CD4-positive, alpha-beta T cell treated with Interleukin-2 at 100 ng/mL for 4 hours (primary cell): ENCODE measurements around the gene NPR3.

Experiments
- DNase-seq: peaks from one replicate; pipeline ENCODE4 v3.0.0-alpha.2; 2020; ENCODE audit warnings: low spot score

NPR3 gene, protein sequence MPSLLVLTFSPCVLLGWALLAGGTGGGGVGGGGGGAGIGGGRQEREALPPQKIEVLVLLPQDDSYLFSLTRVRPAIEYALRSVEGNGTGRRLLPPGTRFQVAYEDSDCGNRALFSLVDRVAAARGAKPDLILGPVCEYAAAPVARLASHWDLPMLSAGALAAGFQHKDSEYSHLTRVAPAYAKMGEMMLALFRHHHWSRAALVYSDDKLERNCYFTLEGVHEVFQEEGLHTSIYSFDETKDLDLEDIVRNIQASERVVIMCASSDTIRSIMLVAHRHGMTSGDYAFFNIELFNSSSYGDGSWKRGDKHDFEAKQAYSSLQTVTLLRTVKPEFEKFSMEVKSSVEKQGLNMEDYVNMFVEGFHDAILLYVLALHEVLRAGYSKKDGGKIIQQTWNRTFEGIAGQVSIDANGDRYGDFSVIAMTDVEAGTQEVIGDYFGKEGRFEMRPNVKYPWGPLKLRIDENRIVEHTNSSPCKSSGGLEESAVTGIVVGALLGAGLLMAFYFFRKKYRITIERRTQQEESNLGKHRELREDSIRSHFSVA

GRCh38 chr5:32710550-32711361, at the start of gene NPR3:
NPR3 (plus strand) TSS chr5:32711321; CDS start chr5:32711777, 456 bp downstream.
- DNase-seq, result no peak

DNA sequence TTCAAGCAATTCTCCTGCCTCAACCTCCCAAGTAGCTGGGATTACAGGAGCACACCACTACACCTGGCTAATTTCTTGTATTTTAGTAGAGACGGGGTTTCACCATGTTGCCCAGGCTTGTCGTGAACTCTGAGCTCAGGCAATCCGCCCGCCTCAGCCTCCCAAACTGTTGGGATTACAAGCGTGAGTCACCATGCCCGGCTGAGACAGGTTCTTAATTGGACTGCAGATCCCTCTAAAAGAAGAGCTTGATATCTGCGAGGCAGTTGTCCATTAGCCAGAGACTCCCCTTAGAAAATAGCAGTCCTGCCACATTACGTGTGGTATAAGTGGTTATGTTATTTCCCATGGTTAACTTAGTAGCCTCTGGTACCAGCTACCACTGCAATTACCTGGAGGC, 46.6 kb upstream of the NPR3 start:
- no peak for DNase-seq

DNA sequence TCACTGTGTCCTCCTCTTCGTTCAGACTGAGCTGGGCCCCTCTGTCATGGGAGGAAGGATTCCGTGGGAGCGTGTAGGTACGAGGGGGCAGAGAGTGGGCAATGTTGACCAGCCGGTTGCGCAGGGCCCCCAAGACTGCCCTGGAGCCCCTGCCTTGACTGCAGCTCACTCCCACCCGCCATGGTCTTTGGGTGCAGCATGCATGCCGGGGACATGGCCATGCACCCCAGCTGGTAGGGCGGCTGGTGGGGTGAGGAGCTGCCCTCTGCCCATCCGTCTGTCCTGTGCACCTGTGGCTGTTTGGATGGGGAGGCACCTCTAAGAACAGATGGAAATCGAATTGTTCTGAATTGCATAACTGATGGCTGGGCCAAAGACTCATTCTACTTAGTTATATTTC, 42.6 kb upstream of the NPR3 start:
- no peak for DNase-seq

GRCh38 chr5:32673272-32673671, 37.8 kb upstream of the NPR3 start:
- DNase-seq, result no peak

DNA sequence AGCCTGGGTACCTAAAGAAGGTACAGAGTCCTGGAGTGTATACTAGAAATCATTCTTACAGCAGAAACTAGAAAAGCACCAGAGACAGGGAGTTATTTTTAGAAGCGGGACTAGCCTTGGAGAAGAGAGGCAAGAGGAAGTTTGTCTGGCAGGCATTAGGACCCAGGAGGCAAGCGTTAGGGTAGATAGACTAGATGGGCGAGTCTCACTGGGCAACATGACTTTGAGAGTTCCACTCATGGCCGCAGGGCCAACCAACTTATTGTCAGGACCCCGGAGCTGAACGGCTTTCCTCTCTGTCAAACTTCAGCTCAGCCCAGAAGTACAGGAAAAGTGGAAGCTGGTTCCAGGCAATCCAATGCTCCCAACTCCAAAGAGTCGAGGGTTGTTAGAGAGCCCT, 34.1 kb upstream of the NPR3 start:
- DNase-seq, result no peak

DNA sequence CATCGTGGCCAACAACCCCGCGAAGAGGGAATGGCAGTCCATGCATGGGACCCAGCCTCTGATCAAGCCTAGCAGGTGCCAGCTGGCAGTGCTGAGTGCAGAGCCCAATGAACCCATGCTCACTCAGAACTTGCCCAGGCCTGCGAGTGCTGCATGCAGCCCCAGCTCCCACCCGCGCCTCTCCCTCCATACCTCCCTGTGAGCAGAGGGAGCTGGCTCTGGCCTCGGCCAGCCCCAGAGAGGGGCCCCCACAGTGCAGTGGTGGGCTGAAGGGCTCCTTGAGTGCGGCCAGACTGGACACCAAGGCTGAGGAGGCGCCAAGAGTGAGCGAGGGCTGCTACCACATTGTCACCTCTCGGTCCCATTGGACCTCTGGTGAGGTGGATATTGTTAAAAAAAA, 32.6 kb upstream of the NPR3 start:
- no peak for DNase-seq

- DNase-seq, result no peak
These were observed 31.9 kb upstream of the NPR3 start for GRCh38 chr5:32679218-32679617.

DNA sequence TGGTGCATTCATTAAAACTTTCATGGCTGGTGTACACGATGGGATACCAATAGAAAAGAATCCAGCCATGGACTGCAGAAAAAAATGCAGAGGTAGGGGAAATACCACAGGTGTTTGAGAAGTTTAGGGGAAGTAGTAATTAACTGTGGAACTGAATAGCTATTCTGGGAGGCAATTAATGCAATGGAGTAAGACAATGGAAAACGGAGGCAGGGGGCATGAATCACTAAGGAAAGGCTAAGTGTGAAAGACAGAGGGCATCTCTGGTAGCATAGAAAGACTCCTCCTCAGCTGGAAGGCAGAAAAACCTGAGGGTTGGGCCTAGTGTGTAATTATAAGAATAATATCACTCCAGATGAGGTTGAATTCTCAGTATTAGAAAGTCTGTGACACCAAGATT, 30.9 kb upstream of the NPR3 start:
- no peak for DNase-seq

DNA sequence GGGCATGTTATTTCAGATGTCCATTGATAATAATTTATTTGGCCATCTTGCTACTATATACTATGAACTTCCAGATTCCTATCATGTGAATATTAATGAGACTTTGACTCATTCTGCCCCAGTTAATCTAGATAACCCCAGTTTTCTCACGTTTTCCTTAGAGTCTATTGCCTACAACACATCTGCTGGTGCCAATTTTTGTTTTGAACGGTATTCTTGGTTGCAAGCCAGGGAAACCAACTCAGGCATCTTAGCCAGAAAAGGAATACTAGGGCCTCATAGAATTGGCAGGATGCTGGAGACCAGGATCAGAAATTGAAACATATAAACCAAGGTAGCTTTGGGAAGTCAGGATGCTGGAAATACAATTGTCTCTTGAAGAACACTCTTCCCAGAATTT, 28.0 kb upstream of the NPR3 start:
- no peak for DNase-seq

- DNase-seq, result no peak
These were observed 26.9 kb upstream of the NPR3 start for GRCh38 chr5:32684260-32684659.

DNA sequence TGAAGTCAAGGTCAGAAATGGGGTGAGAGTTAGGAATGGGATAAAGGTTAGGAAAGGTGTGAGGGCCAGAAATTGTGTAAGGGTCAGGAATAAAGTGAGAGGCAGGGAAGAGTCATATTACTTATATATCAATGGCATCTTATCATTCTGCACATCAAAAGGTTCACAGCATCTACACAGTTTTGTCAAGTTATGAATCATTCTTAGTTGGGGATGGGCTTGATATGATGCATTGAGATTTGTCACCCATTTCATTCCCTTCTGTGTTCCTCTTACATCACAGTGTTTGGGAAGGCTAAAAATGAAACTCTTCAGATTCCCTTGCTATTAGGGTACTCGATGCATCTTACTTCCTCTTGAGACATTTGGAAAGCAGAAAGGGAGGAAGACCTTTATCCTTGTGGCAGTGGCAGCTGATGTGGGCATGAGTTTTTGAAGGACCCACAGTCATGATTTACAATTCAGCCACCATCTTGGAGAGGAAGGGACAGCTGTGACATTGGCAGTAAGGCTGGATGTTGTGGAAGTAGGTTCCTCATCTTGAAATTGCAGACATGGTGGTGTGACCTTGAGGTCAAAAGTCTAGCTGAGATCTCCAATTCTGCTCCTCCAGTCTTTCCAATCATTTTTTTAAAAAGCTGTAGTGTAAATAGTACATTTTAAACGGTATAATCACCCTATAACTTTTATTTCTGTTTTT, 24.2 kb upstream of the NPR3 start:
- DNase-seq, result no peak

GRCh38 chr5:32687499-32687831, 23.7 kb upstream of the NPR3 start:
- DNase-seq, result no peak

- DNase-seq, result no peak
These were observed 21.0 kb upstream of the NPR3 start for GRCh38 chr5:32690153-32690552.

DNA sequence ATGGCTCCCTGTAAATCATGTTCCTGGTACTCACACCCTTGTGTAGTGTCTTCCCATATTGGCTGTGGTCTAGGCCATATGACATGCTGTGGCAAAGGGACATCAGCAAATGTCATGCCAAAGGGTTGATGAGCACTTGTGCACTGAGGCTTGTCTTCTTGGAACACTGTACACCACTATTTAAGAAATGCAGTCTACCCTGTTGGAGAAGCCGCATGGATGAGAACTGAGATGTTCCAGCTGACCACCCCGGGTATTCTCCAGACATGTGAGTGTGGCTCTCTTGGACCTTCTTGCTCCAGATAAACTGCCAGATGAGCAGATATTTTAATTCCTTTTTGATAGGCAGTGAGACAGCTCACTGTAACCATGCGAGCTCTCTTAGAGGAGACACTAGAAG, 20.5 kb upstream of the NPR3 start:
- no peak for DNase-seq

DNA sequence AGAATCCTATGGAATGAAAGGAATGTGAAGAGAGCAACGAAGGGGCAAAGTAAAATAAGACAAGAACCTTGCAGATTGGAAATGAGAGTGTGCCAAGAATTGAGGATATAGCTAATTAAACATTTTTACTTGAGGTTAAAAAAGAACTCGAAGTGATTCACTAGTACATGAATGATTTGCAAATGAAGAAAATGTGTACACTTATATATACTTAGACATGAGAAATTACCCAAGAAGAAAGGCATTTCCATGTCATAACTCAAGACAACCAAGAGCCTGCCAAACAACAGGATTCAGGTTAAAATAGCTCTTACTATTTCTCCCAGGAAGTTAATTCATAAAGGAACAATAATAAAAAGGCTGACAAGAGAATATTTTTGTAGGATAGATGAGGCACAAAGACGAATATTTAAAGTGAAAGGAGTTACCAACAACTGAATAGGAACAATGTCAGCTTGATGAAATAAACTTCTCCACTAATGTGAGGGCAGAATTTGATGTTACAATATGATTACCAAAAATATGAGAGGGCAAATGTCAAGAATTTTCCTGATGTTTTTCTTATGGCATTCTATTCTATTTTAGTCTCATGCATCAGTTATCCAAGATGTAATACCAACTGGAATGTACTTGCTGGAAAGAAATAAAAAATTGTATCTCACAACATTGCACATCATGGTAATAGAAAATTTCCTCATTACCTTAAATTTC, 18.9 kb upstream of the NPR3 start:
- no peak for DNase-seq

GRCh38 chr5:32703957-32704356, 7.2 kb upstream of the NPR3 start:
- no peak for DNase-seq

DNA sequence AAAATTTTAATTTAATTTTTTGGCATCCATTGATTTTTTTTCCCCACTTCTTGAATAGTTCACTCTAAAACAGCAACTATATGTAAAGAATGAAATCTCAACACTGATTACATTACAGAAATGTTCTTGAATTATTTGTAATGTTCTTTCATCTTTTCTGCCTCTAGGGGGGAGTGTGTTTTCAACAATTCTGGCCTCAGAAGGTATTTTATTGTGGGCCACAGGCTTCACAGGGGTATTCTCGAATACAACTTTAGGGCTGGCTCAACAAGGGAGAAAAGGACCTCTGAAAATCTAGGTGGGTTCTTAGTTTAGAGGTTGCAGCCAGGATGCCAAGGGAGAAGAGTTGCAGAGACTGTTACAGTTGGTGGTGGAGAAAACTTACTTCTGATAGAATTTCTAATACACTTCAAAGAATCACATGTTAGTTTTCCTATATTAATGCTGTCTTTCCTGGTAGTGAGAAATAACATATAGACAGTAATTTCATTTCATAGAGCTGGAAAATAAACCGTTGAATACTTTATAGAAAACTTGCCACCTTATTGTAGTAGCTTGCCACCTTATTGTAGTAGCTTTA, 3.6 kb upstream of the NPR3 start:
- DNase-seq, result no peak

DNA sequence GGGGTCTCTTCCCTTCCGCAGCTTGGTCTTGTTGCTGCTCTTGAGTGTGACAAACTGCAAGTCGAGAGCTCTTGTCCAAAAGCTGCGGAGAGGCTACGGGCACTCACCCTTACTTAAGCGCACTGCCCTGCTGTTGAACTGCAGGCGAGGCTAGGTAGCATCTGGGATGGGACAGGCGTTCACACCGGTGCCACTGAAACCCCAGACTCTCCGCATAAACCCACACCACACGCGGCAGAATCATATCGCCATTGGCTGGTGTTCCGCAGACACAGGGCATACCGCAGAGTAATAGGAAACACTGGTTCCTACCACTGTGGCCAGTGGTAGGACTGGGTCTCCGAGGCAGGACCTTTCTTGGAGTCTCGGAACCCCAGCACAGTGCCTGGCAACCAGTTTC, 2.2 kb upstream of the NPR3 start:
- DNase-seq, result no peak

- peak; percentile 8 for DNase-seq
These were observed 1.2 kb upstream of the NPR3 start for GRCh38 chr5:32709750-32710549.

- DNase-seq, result no peak
These were observed 200 bp downstream of the NPR3 start for GRCh38 chr5:32711362-32711680.
